ENCODE results near the gene RASSF6.
"Not testable (repeated sequence)": the region's sequence is repeated elsewhere in the genome, so short reads cannot be mapped to it uniquely, and the experiment has no call there.

RASSF6 gene

GRCh38 chr4:73646117-73646516 lies 25.9 kb upstream of the RASSF6 start:
- in situ Hi-C loops (cut with HindIII; ENCODE audit: low pct_unique_long_range_greater_than_20kb, low sequenced_read_pairs), result no loop called here
- no peak for DNase-seq (ENCODE audit: low read depth in 1 of 2, low spot score in 1 of 2)
- TF ChIP-seq JUND (IDR thresholded peaks at IDR 0.05; ENCODE audit: low read depth), result no peak

- DNase-seq (ENCODE audit: low read depth in 1 of 2, low spot score in 1 of 2), result no peak
Observed at GRCh38 chr4:73631565-73632226, 11.5 kb upstream of the RASSF6 start.

GRCh38 chr4:73628834-73629233 lies 8.6 kb upstream of the RASSF6 start:
- DNase-seq (ENCODE audit: low read depth in 1 of 2, low spot score in 1 of 2); in situ Hi-C loops (cut with HindIII; ENCODE audit: low pct_unique_long_range_greater_than_20kb, low sequenced_read_pairs): not testable (repeated sequence)

More at GRCh38 chr4:73631565-73632226, 11.5 kb upstream of the RASSF6 start:
- no peak for TF ChIP-seq JUND (IDR thresholded peaks at IDR 0.05; ENCODE audit: low read depth)
- in situ Hi-C loops (cut with HindIII; ENCODE audit: low pct_unique_long_range_greater_than_20kb, low sequenced_read_pairs), result no loop called here

GRCh38 chr4:73621357-73621756 lies 1.1 kb upstream of the RASSF6 start:
- in situ Hi-C loops (cut with HindIII; ENCODE audit: low pct_unique_long_range_greater_than_20kb, low sequenced_read_pairs), result no loop called here
- TF ChIP-seq JUND (IDR thresholded peaks at IDR 0.05; ENCODE audit: low read depth), result no peak
- DNase-seq (ENCODE audit: low read depth in 1 of 2, low spot score in 1 of 2), result no peak

- in situ Hi-C loops (cut with HindIII; ENCODE audit: low pct_unique_long_range_greater_than_20kb, low sequenced_read_pairs), result no loop called here
- no peak for DNase-seq (ENCODE audit: low read depth in 1 of 2, low spot score in 1 of 2)
- TF ChIP-seq JUND (IDR thresholded peaks at IDR 0.05; ENCODE audit: low read depth), result no peak
Observed at GRCh38 chr4:73619346-73619745, 890 bp downstream of the RASSF6 start.

- DNase-seq (ENCODE audit: low read depth in 1 of 2, low spot score in 1 of 2), result peak in 1 of 2 experiments; percentile 8
- no peak for TF ChIP-seq JUND (IDR thresholded peaks at IDR 0.05; ENCODE audit: low read depth)
- in situ Hi-C loops (cut with HindIII; ENCODE audit: low pct_unique_long_range_greater_than_20kb, low sequenced_read_pairs), result no loop called here
Observed at GRCh38 chr4:73617256-73617655, 3.0 kb downstream of the RASSF6 start.

GRCh38 chr4:73615613-73616012 lies 4.6 kb downstream of the RASSF6 start:
- no peak for TF ChIP-seq JUND (IDR thresholded peaks at IDR 0.05; ENCODE audit: low read depth)
- in situ Hi-C loops (cut with HindIII; ENCODE audit: low pct_unique_long_range_greater_than_20kb, low sequenced_read_pairs), result no loop called here
- no peak for DNase-seq (ENCODE audit: low read depth in 1 of 2, low spot score in 1 of 2)

GRCh38 chr4:73614311-73614867 lies 5.8 kb downstream of the RASSF6 start:
- no peak for TF ChIP-seq JUND (IDR thresholded peaks at IDR 0.05; ENCODE audit: low read depth)
- in situ Hi-C loops (cut with HindIII; ENCODE audit: low pct_unique_long_range_greater_than_20kb, low sequenced_read_pairs), result no loop called here
- no peak for DNase-seq (ENCODE audit: low read depth in 1 of 2, low spot score in 1 of 2)

- DNase-seq (ENCODE audit: low read depth in 1 of 2, low spot score in 1 of 2), result no peak
- TF ChIP-seq JUND (IDR thresholded peaks at IDR 0.05; ENCODE audit: low read depth), result no peak
- in situ Hi-C loops (cut with HindIII; ENCODE audit: low pct_unique_long_range_greater_than_20kb, low sequenced_read_pairs), result no loop called here
Observed at GRCh38 chr4:73613130-73613529, 7.1 kb downstream of the RASSF6 start.

- TF ChIP-seq JUND (IDR thresholded peaks at IDR 0.05; ENCODE audit: low read depth), result no peak
- in situ Hi-C loops (cut with HindIII; ENCODE audit: low pct_unique_long_range_greater_than_20kb, low sequenced_read_pairs), result no loop called here
- DNase-seq (ENCODE audit: low read depth in 1 of 2, low spot score in 1 of 2), result no peak
Observed at GRCh38 chr4:73612032-73612431, 8.2 kb downstream of the RASSF6 start.

GRCh38 chr4:73609706-73610105 lies 10.5 kb downstream of the RASSF6 start:
- in situ Hi-C loops (cut with HindIII; ENCODE audit: low pct_unique_long_range_greater_than_20kb, low sequenced_read_pairs), result no loop called here
- no peak for DNase-seq (ENCODE audit: low read depth in 1 of 2, low spot score in 1 of 2)

GRCh38 chr4:73608689-73609594 lies 11.3 kb downstream of the RASSF6 start:
- in situ Hi-C loops (cut with HindIII; ENCODE audit: low pct_unique_long_range_greater_than_20kb, low sequenced_read_pairs), result no loop called here
- TF ChIP-seq JUND (IDR thresholded peaks at IDR 0.05; ENCODE audit: low read depth), result no peak
- no peak for DNase-seq (ENCODE audit: low read depth in 1 of 2, low spot score in 1 of 2)

More at GRCh38 chr4:73609706-73610105, 10.5 kb downstream of the RASSF6 start:
- no peak for TF ChIP-seq JUND (IDR thresholded peaks at IDR 0.05; ENCODE audit: low read depth)
